Breast epithelium (tissue), 4 donors: ENCODE results near the gene DDIT3. TPM values are rescaled to one million over a fixed set of nuclear protein-coding genes. Genes with fewer than 3 reads are reported as not detected.
A peak's percentile ranks its signal among the peaks of the same experiment; 100 is the strongest.

Source experiments
- DNase-seq, 2 donors: peaks; one replicate each; pipeline ENCODE4 v3.0.0-alpha.2; 2019; ENCODE audit warnings: low spot score in 2 of 2
- H3K27ac ChIP-seq, 2 donors: fragments of 200-600 bp; sonication (generic) in 1 of 2; one replicate each; pipeline ENCODE4 v1.5.1; 2016 to 2019; ENCODE audit warnings: mild to moderate bottlenecking in 1 of 2
- H3K27me3 ChIP-seq, 2 donors: fragments of 200-600 bp; sonication (generic) in 1 of 2; one replicate each; pipeline versions ENCODE4 v1.5.1 to v1.6.0; 2017 to 2019; ENCODE audit warnings: control low read depth in 1 of 2, mild to moderate bottlenecking in 1 of 2
- H3K36me3 ChIP-seq: fragments of 200-600 bp; one replicate; pipeline ENCODE4 v1.5.1; 2019
- H3K4me1 ChIP-seq, 2 donors: fragments of 200-600 bp; sonication (generic); one replicate each; pipeline ENCODE4 v1.5.1; 2016 to 2019; ENCODE audit warnings: control low read depth in 1 of 2
- H3K4me3 ChIP-seq, 3 donors: fragments of 200-600 bp; sonication (generic); 1 replicate in 2 of 3; 2 replicates in 1 of 3; pipeline ENCODE4 v1.5.1; 2016 to 2019; ENCODE audit warnings: mild to moderate bottlenecking in 3 of 3, moderate library complexity in 2 of 3
- H3K9me3 ChIP-seq, 2 donors: fragments of 200-600 bp; sonication (generic) in 1 of 2; one replicate each; pipeline ENCODE4 v1.5.1; 2016 to 2019; ENCODE audit warnings: control low read depth in 1 of 2
- POLR2A ChIP-seq: fragments of 450-650 bp; IDR thresholded peaks from one replicate; pipeline ENCODE4 v1.6.1; 2016; ENCODE audit warnings: antibody characterized with exemption, mild to moderate bottlenecking, moderate library complexity
- POLR2AphosphoS5 ChIP-seq, 3 donors: sonication (generic); formaldehyde crosslinking; IDR thresholded peaks; one replicate each; pipeline ENCODE4 v1.6.1; 2017; ENCODE audit warnings: antibody characterized with exemption in 3 of 3
- intact Hi-C: fragments of 100-400 bp; cut with DNase I; formaldehyde crosslinking; loops from one replicate; pipeline ENCODE4 v1.15.1; 2023; ENCODE audit warnings: low total_unique reads
- total RNA-seq, 3 donors: library from RNA; depleted of rRNA; stranded (reverse); fragments of >200 nt; gene quantifications; one replicate each; pipeline ENCODE4 v1.1.0, GENCODE V29; 2016
- TF ChIP-seq, protein P1 (sequence below), 3 donors: fragments of 450-650 bp; IDR thresholded peaks; one replicate each; pipeline ENCODE4 v1.5.1; 2016 to 2017; ENCODE audit warnings: antibody characterized with exemption in 3 of 3, mild to moderate bottlenecking in 3 of 3, moderate library complexity in 3 of 3

DDIT3 gene
- total RNA-seq, 3 donors from 2014 or later: 39.0 to 58.4 (median 51.2) TPM

DNA sequence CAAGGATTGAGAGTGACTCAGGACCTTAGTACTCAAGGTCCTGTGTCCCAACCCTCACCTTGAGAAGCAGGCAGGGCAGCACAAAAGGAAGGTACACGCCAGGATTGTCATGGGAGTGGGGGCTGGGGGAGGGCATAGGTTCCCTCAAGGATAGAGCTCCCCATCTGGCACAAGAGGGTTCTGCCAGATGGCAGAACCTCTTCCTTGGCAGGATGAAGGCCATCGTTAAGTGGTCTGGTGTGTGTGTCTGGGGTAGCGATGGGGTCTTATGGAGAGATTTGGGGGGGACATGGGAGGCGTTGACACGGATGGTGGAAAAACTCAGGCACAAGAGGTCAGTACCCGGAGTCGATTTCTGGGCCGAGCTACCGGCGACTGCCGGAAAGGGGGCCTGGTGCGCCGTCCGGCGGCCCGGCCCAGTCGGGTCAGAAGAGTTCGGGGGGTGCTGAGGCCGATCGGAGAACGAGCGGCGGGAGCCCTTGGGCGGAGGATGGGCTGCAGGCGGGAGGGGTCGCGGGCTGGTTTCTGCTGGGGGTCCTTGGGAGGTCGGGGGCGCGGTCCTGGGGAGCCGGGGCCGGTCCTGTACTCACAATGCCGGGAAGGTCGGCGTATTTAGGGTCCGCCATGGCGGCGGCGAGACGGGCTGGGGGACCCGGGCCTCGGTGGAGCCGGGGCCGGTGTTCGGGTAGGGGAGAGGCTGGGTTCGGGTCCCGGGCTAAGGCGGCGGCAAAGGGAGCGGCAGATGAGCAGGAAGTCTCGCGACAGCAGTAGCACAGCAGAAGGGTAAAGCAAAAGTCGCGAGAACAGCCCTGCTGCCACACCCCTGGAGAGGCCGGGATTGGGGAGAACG lies 26.3 kb upstream of the DDIT3 start, which contains the start of gene DCTN2:
Gene DCTN2, minus strand, starts transcription at position 755 of the 850 bp plus-strand sequence. Its CDS starts 129 bp downstream, at position 626.
- peaks cover 0 to 11% of the 10 kb centered on the region in 2 donors for H3K27me3 ChIP-seq
- H3K36me3 ChIP-seq: no peaks in the 10 kb centered on the region
- peak within 1 kb of the TSS; percentile 85 to 95 (median 88) for H3K4me3 ChIP-seq
- peak within 1 kb of the TSS; percentile 92 to 95 for H3K27ac ChIP-seq
- peak; percentile 94 to 97 for DNase-seq
- intact Hi-C loops: no loop called here
- H3K4me1 ChIP-seq: peaks cover 6 to 7% of the 10 kb centered on the region in 2 donors
- H3K9me3 ChIP-seq: no peaks in the 10 kb centered on the region
- TF ChIP-seq POLR2AphosphoS5 (IDR thresholded peaks at IDR 0.05) (peak in 2 of 3 donors; percentile 69 to 79), POLR2A (peak; percentile 14)
- TF ChIP-seq, protein P1, sequence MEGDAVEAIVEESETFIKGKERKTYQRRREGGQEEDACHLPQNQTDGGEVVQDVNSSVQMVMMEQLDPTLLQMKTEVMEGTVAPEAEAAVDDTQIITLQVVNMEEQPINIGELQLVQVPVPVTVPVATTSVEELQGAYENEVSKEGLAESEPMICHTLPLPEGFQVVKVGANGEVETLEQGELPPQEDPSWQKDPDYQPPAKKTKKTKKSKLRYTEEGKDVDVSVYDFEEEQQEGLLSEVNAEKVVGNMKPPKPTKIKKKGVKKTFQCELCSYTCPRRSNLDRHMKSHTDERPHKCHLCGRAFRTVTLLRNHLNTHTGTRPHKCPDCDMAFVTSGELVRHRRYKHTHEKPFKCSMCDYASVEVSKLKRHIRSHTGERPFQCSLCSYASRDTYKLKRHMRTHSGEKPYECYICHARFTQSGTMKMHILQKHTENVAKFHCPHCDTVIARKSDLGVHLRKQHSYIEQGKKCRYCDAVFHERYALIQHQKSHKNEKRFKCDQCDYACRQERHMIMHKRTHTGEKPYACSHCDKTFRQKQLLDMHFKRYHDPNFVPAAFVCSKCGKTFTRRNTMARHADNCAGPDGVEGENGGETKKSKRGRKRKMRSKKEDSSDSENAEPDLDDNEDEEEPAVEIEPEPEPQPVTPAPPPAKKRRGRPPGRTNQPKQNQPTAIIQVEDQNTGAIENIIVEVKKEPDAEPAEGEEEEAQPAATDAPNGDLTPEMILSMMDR (IDR thresholded peaks at IDR 0.05): peak in 1 of 3 donors; percentile 17

DNA sequence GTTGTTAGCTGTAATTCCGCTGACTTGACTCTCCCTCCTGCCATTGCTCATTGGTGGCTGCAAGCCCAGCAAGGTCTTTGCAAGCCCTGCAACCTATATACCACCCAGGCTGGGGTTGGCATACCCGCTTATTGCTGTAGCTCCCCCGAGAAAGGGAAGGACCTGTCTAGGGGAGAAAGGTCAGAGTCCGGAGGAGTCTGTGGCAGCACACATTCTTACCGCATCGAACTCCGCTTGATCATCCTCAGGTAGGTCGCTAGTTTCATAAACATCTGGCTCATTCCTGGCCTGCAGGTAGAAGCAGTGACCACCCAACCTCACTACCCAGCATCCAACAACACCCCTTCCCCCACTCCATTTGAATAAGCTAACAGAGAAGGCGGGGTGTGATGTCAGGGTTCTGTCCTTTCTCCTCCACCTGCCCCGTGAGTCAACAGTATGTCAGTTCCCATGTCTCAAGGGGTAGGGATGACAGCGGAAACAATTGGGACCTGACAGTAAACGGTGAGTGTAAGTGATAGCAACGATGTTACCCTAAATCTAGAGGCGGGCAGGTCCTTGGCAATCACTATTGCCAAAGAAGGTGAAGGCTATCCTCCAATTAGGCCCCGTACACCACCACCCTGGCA lies 25.6 kb upstream of the DDIT3 start:
- Histone ChIP-seq H3K36me3 (no peaks in the 10 kb centered on the region), H3K4me3 (peak overlapping the region; percentile 85 to 95 (median 88)), H3K27ac (peak overlapping the region; percentile 92 to 95), H3K4me1 (peaks cover 6 to 7% of the 10 kb centered on the region in 2 donors), H3K27me3 (peaks cover 0 to 11% of the 10 kb centered on the region in 2 donors), H3K9me3 (no peaks in the 10 kb centered on the region)
- TF ChIP-seq, protein P1 (IDR thresholded peaks at IDR 0.05): no peak
- intact Hi-C loops: no loop called here
- no peak for DNase-seq

DNA sequence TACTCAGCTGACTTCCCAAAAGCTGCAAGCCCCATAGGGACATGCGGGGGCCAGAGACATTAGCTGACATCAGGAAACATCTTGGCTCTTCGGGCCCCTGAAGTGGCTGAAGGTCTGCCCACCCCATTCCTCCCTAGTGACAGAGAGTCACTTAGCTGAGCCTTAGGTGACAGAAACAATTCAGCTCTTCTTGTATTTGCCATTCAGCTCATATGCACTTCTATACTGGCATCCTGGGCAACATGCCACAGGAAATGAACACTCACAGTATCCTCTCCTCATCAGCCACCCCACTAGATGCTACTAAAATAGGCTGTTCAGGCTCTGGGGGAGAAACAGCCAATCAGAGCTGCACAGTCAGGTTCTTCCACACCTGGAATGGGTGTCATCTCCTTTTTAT lies 23.3 kb upstream of the DDIT3 start:
- intact Hi-C loops: no loop called here
- TF ChIP-seq, protein P1 (IDR thresholded peaks at IDR 0.05): no peak
- no peak for TF ChIP-seq POLR2AphosphoS5 (IDR thresholded peaks at IDR 0.05)
- TF ChIP-seq POLR2A: no peak

DNA sequence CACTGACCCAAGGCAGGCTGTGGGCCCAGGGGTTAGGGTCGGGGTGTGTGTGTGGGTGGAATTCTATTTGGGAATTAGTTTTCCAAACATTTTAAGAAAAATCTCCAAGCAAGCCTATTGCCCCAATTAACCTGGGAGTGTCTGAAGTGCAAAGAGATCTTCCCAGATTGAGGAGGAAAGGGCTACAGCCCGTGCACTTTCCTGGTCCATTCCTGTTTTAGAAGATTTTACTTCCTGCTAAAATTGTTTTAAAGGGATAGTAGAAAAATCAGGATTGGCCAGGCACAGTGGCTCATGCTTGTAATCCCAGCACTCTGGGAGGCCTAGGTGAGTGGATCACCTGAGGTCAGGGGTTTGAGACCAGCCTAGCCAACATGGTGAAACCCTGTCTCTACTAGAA lies 21.4 kb upstream of the DDIT3 start:
- no peaks in the 10 kb centered on the region for H3K36me3 ChIP-seq
- H3K9me3 ChIP-seq: no peaks in the 10 kb centered on the region
- DNase-seq: no peak
- intact Hi-C loops: no loop called here
- no peak overlapping the region for H3K27ac ChIP-seq
- H3K27me3 ChIP-seq: no peaks in the 10 kb centered on the region
- TF ChIP-seq, protein P1 (IDR thresholded peaks at IDR 0.05): no peak
- TF ChIP-seq POLR2A: no peak
- no peak for TF ChIP-seq POLR2AphosphoS5 (IDR thresholded peaks at IDR 0.05)
- no peak overlapping the region for H3K4me3 ChIP-seq
- H3K4me1 ChIP-seq: peaks cover 6 to 7% of the 10 kb centered on the region in 2 donors

More for the DNA sequence above, 23.3 kb upstream of the DDIT3 start:
- H3K4me1 ChIP-seq: peaks cover 6 to 7% of the 10 kb centered on the region in 2 donors
- no peak overlapping the region for H3K27ac ChIP-seq
- no peaks in the 10 kb centered on the region for H3K27me3 ChIP-seq
- no peaks in the 10 kb centered on the region for H3K36me3 ChIP-seq
- DNase-seq: no peak
- H3K9me3 ChIP-seq: no peaks in the 10 kb centered on the region
- H3K4me3 ChIP-seq: no peak overlapping the region

DNA sequence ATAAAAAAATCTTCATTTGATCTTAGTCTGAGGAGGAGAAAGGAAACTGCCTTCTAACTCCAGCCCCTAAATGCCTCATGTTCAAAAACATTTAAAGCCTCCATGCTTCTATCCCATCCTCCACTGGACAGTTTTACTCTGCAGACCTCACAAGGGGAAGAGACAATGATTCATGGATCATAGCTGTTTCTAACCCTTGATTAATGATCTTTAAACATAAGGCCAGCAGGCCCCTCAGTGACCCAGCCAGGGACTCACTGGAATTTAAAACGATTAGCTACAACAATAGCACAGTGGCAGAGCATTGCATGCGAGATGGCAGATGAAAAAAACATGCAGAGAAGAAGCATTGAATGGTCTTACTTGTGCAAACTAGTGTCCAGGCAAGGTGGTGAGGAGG lies 20.7 kb upstream of the DDIT3 start:
- H3K27me3 ChIP-seq: no peaks in the 10 kb centered on the region
- no peaks in the 10 kb centered on the region for H3K9me3 ChIP-seq
- no peak overlapping the region for H3K4me3 ChIP-seq
- intact Hi-C loops: no loop called here
- TF ChIP-seq POLR2AphosphoS5 (IDR thresholded peaks at IDR 0.05) (no peak), POLR2A (no peak)
- TF ChIP-seq, protein P1 (IDR thresholded peaks at IDR 0.05): no peak
- peaks cover 4 to 6% of the 10 kb centered on the region in 2 donors for H3K4me1 ChIP-seq
- DNase-seq: no peak
- H3K36me3 ChIP-seq: no peaks in the 10 kb centered on the region
- H3K27ac ChIP-seq: no peak overlapping the region
